ENCODE measurements around the gene NEMP2.

NEMP2 gene

DNA sequence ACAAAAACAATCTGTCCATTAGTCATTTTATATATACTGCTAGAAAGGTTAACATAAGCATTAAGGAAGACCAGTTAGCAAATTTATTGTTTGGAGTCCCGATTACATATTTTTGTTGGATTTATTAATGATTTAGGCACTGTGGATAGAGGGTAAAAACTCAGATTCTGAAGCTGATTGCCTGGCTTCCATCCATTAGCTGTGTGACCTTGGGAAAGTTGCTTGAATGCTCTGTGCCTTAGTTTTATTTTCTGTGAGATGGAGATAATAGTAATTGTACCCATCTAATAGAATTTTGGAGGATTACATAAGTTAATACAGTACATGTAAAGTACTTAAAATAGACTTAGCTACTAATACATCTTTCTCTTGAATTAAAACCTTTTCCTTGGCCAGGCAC is 36.3 kb upstream of the NEMP2 start:
- no peak overlapping the region for H3K4me3 ChIP-seq (replicated peaks; ENCODE audit: low read depth, low read length)
- no peak for TF ChIP-seq CTCF (IDR thresholded peaks at IDR 0.05; ENCODE audit: low read length, missing control alignments)
- no peak for DNase-seq (ENCODE audit: low read depth)

GRCh38 chr2:190569994-190570755 is 35.7 kb upstream of the NEMP2 start:
- H3K4me3 ChIP-seq (replicated peaks; ENCODE audit: low read depth, low read length): no peak overlapping the region

DNA sequence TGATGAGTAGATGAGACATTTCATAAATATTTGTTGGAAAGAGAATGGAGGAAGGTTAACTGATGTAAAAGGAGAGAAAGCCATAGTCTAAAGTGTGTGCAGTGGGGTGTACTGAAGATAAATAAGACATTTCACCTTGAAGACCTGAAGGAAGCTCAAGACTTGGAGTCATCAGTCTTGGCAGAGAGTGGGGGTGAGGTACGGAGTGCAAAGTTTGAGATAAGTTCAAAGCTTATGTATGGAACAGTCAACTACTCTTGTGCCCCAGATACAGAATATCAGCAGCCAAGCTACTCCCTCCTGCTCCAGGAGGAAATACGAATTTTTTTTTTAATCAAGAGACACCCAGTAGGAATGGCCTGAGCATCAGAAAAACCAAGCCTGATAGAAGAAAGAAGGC is 30.3 kb upstream of the NEMP2 start:
- H3K4me3 ChIP-seq (replicated peaks; ENCODE audit: low read depth, low read length): no peak overlapping the region
- no peak for TF ChIP-seq CTCF (IDR thresholded peaks at IDR 0.05; ENCODE audit: low read length, missing control alignments)
- DNase-seq (ENCODE audit: low read depth): no peak

More at GRCh38 chr2:190569994-190570755, 35.7 kb upstream of the NEMP2 start:
- DNase-seq (ENCODE audit: low read depth): no peak
- TF ChIP-seq CTCF (IDR thresholded peaks at IDR 0.05; ENCODE audit: low read length, missing control alignments): no peak

- TF ChIP-seq CTCF (IDR thresholded peaks at IDR 0.05; ENCODE audit: low read length, missing control alignments): no peak
- no peak for DNase-seq (ENCODE audit: low read depth)
- no peak overlapping the region for H3K4me3 ChIP-seq (replicated peaks; ENCODE audit: low read depth, low read length)
Measured at GRCh38 chr2:190563646-190564045, 29.1 kb upstream of the NEMP2 start.

DNA sequence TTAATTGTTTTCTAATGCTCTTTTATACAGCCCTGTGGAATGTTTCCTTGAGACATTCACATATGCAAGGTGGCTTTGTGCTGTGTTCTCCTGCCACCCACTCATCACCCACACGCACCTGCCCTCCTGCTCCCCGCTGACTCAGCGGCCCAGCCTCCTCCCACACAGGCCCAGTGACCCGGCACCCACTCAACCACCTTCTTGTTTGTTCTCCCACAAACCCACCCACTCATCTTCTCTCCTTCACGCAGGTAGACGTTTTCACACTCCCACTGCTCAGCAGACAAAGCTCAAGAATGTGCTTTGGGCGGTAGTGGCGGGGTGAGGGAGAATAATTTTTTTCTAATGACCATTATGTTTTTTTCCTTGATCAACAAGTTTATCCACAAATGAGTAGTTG is 28.6 kb upstream of the NEMP2 start:
- no peak overlapping the region for H3K4me3 ChIP-seq (replicated peaks; ENCODE audit: low read depth, low read length)
- no peak for DNase-seq (ENCODE audit: low read depth)
- no peak for TF ChIP-seq CTCF (IDR thresholded peaks at IDR 0.05; ENCODE audit: low read length, missing control alignments)

DNA sequence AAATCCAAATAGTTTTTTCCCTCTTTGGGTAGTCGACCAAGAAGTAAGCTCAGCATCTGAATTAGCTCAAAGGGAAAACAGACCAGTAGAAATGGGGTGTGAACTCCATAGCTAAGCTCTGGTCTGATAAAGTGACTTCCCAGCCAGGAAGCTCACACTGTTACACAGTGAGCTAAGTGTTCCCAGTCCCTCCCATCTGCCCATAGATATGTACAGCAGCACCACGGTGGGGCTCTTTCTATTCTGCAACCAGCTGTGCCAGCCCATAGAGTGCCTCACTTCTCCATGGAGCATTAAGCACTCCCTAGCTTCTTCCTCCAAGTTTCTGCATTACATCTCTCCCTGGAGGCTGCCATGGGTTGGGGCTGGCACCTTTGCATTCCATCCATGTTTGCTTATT is 27.6 kb upstream of the NEMP2 start:
- DNase-seq (ENCODE audit: low read depth): no peak
- no peak for TF ChIP-seq CTCF (IDR thresholded peaks at IDR 0.05; ENCODE audit: low read length, missing control alignments)
- no peak overlapping the region for H3K4me3 ChIP-seq (replicated peaks; ENCODE audit: low read depth, low read length)

DNA sequence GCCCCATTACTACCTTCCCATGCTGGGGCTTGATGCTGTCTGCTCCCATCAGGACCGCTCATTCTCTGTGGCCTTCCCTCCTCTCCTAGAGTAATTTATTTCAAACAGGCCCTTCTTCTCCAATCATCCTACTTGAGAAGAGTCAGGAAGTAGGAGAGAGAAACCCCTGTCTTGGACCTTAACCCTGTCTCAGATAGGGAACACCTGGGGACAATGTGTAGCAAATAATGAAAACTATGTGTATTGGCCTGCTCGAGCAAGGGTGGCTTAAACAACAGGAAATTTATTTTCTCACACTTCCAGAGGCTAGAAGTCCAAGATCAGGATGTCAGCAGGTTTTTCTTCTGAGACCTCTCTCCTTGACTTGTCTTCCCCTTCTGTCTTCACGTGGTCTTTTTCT is 26.6 kb upstream of the NEMP2 start:
- DNase-seq (ENCODE audit: low read depth): no peak
- TF ChIP-seq CTCF (IDR thresholded peaks at IDR 0.05; ENCODE audit: low read length, missing control alignments): no peak

More for the DNA sequence above, 26.6 kb upstream of the NEMP2 start:
- H3K4me3 ChIP-seq (replicated peaks; ENCODE audit: low read depth, low read length): no peak overlapping the region

Data from fibroblast of pulmonary artery (primary cell).